Glomerular visceral epithelial cell (primary cell): Measurements from ENCODE around the gene EDN1.

Source experiments
- DNase-seq: peaks from one replicate; pipeline ENCODE4 v3.0.0-alpha.2; 2016; ENCODE audit errors: extremely low spot score

Gene EDN1

DNA sequence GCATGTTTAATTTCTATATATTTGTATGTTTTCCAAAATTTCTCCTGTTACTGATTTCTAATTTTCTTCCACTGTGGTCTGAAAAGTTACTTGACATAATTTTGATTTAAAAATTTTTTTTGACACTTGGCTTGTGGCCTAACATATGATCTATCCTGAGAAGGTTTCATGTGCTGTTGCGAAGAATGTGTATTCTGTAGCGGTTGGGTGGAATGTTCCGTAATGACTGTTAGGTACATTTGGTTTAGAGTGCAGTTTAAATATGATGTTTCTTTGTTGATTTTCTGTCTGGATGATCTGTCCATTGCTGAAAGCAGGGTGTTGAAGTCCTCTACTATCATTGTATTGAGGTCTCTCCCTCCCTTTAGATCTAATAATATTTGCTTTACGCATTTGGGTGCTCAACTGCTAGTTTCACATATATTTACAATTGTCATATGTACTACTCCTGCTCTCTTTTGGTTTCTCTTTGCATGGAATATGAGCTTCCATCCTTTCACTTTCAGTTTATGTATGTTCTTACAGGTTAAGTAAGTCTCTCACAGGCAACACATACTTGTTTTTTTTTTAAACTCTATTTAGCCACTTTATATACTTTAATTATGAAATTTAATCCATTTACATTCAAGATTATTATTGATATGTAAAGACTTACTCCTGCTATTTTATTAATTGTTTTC is 19.5 kb upstream of the EDN1 start:
- no peak for DNase-seq

GRCh38 chr6:12271594-12271993 is 18.6 kb upstream of the EDN1 start:
- no peak for DNase-seq

GRCh38 chr6:12271997-12272396 is 18.2 kb upstream of the EDN1 start:
- DNase-seq: no peak

DNA sequence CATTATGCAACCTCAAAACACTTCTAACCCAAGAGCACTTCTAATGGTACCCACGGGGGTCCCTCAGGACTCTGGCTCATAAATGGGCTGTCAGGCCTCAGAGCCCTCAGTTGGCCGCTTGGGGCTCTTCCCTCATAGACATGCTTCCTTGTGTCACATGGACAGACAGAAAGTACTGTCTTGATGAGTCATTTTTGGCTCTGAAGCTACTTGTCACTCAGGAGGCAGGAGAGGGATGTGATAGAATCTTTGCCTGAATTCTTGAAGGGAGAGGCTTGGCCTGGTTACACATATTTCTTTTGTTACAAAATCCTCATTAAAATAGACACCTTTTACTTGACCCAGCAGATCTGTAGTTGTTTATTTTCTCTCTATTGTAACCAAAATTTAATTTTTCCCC is 15.1 kb upstream of the EDN1 start:
- no peak for DNase-seq

DNA sequence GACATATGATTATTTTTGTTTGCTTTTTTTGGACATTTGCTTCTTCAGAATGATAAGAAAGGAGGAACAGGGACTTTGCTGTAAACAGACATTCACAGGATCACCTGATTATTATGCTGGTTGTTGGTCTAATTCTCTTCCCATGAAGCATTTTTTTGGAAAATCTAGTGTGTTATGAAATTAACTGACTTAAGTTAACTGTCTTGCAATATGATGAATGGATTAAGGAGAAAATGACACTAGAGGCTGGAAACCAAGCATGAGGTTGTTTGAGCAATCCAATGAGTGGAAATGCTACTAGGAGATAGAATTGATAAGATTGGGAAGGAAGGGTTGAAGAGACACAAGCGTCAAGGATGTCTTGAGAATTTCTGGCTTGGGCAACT is 13.2 kb upstream of the EDN1 start:
- no peak for DNase-seq

DNA sequence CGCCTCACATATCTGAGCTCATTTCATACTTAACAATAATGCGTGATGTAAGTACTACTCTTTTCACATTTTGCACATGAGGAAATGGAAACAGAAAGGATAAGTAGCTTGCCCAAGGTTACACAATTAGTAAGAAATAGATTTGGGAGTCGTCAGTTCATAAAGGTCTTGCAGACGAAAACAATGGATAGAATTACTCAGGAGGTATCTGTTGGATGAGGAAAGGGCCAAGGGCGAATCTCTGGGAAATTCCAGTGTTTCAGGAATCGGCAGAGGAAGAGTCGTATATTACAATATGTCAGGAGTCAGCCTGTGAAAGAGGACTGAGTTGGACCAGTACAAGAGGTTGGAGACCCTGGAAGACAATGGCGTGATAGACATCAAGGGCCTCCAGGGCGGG is 12.8 kb upstream of the EDN1 start:
- no peak for DNase-seq

DNA sequence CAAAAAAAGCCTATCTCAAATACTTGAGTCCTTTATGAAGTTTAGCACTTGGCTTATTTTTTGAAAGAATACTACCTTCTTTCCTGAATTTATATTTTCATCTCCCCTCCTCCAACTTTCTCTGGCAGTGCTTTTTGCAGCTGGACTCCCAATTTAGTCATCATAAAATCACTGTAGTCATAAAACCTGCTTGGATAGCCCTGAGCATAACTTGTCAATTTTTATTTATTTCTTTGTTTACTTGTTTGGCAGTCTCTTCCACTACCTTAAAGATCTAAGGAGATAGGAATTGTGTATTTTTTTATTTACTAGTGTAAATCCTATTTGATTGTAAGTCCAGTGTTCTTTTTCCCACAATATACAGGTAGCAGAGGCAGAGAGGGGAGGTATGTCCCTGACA is 11.2 kb upstream of the EDN1 start:
- DNase-seq: no peak

DNA sequence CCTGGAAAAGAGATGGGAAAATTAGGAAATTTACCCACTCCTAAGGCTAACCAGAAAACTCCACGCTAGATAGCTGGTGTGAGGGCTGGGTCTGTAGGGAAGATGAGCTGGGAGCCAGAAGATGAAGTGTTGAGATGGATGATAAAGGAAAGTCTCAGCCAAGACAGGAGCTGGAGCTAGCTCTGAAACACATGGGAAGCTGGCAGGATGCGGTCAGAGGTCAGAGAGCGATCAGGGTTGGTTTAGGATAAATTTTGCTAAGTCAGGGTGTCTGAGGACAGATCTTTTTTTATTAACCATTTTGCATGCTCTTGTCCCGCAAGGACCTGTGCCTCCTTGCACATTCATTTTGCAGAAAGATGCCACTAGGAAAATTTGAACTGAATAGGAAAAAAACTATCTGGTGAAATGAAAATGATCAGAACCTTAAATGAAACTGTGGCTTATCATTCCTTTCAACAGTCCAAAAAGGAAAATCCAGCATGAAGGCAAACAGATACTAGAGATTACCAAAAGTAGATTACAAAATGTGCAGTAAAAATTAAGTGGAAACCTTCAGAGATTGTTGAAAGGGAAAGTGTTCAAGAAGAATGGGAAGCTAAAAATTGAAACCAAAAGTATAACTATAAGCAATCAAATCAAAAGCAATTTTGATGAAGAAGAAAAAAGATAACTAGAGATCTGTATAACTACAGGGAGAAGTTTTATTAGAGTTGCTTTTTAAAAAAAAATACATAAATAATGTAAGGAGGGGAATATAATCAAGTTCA is 10.7 kb upstream of the EDN1 start:
- no peak for DNase-seq

GRCh38 chr6:12280458-12280857 is 9.7 kb upstream of the EDN1 start:
- peak; percentile 22 for DNase-seq

DNA sequence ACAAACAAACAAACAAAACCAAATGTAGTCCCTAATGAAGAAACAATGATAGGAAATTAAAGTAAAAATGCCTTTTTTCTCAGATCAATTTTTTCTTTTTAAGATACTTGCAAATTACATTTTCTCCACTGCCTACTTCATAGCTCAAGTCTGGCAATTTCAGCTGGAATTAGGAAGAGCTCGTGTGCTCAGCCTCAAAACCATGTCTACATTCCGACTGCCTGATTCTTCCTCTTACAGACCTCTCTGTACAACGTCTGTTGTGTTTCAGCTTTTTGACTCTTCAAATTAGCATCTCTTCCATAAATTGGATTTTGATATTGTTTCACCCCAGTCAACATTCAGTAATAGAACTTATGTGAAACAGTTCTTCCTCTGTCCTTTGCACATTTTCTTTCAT is 9.3 kb upstream of the EDN1 start:
- no peak for DNase-seq

DNA sequence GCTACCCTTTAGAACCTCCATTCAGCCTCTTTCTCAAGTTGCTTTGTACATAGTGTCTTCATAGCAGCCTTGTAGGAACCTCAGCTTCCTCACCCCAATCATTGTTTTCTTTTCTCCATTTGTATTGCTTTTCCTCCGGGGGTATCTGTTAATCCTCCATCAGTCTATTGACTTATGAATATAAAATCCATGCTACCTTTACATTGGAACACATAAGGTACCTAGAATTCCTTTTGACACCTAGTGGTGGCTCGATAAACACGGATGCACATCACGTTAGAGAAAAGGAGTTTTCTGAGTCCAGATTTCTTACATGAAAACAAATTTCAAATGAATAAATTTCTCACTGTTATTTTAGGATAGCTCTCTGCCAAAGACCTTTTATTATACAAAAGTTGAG is 6.3 kb upstream of the EDN1 start:
- DNase-seq: no peak

- DNase-seq: no peak
These were observed 3.6 kb upstream of the EDN1 start for GRCh38 chr6:12286373-12287110.

DNA sequence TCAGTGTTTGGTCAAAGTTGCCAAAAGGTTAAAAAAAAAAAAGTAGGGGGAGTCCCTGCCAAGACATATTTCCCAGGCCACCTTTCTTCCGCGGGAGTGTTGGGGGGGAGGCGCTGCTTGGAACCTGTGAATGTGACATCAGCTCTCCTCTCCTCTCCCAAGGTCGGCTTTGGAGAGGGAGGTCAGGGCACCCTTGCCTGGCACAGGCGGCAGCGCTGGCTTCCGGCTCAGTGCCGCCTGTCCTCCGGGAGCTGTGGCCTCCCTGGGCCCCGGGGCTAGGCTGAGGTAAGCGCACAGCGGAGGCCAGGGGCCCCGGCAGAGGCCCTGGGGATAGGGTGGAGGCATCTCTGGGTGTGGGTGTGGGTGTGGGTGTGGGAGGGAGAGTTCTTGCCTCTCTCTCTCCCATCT is 1.9 kb upstream of the EDN1 start:
- DNase-seq: no peak

DNA sequence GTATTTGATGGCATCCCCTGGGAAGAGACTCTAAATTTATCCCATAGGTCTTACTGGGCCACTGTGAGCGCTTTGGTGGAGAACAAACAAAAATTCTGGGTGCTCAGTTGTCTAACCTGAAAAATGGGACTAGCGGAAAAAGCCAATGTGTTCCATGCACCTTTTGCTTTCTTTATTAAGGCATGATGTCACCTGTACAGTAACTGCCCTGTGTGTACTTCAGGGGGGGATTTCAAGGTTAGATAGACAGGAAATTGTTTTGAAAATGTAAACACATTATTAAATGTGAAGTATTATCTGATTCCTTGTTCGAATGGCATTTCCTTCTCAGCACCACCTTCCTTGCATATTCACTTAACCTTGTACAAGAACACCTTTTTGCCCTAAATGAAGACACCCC is 1.2 kb upstream of the EDN1 start:
- no peak for DNase-seq

DNA sequence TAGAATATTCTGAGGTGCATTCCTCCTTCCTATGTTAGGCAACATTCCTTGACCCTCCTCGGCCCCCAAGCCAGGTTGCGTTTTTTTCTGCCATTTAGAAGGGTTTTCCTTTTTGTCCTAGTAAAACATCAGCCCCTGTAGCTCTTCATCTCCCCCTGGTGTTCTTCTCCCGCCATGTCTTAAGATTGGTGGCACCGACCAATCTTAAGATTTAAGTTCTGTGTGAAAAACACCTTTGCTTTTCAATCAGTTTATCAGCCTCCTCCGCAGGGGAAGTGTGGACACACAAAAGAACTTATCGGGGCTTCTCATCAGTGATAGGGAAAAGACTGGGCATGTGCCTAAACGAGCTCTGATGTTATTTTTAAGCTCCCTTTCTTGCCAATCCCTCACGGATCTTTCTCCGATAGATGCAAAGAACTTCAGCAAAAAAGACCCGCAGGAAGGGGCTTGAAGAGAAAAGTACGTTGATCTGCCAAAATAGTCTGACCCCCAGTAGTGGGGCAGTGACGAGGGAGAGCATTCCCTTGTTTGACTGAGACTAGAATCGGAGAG is 719 bp upstream of the EDN1 start:
- DNase-seq: peak; percentile 76

GRCh38 chr6:12291071-12291838 is 1.1 kb downstream of the EDN1 start:
- no peak for DNase-seq

- peak; percentile 74 for DNase-seq
These were observed 1.9 kb downstream of the EDN1 start for GRCh38 chr6:12291839-12292604.

- peak; percentile 30 for DNase-seq
These were observed 3.2 kb downstream of the EDN1 start for GRCh38 chr6:12293235-12293930.

GRCh38 chr6:12293931-12294807 is 4.0 kb downstream of the EDN1 start:
- no peak for DNase-seq
